Measurements from ENCODE around the gene NPC1. TPM values are rescaled to one million over a fixed set of nuclear protein-coding genes. Genes with fewer than 3 reads are reported as not detected.

The NPC1 gene
- total and polyA plus RNA-seq, 2 donors (not counting 3 experiments of a cell fraction or from before 2014, with no cell fraction given), result 40.6 to 45.2 TPM

- H3K4me2 ChIP-seq (ENCODE audit: insufficient read depth, low read length), result peak overlapping the region; percentile 68
- ChIA-PET POLR2A (no interaction called here), CTCF (interaction anchor here (10.9 kb wide), 1 partner anchor 83 kb away, joined by 260 read pairs; no protein-coding TSS in a partner anchor)
- no peaks in the 10 kb centered on the region for H3K79me2 ChIP-seq (ENCODE audit: control insufficient read depth, insufficient read depth, low read length)
- intact Hi-C loops (cut with micrococcal nuclease), result no loop called here
- no peaks in the 10 kb centered on the region for H3K9me1 ChIP-seq (replicated peaks; ENCODE audit: control insufficient read depth, extremely low read depth, insufficient read depth, low read length)
- TF ChIP-seq GATA2 (IDR thresholded peaks at IDR 0.05; ENCODE audit: insufficient read depth, insufficient read length, low read depth, low read length), result no peak
- peak in 1 of 2 donors; percentile 10 for TF ChIP-seq CTCF (IDR thresholded peaks at IDR 0.05; ENCODE audit: extremely low read depth in 1 of 2, insufficient read depth in 1 of 2, low read depth in 1 of 2, low read length in 2 of 2)
- TF ChIP-seq EZH2 (IDR thresholded peaks at IDR 0.05; ENCODE audit: borderline replicate concordance, low read depth, low read length, severe bottlenecking), result no peak
- H2AFZ ChIP-seq (ENCODE audit: low read depth, low read length), result peak overlapping the region; percentile 92
- BruUV-seq (replicated peaks), result no TSS peak
- H3K27ac ChIP-seq (ENCODE audit: insufficient read depth, low read depth, low read length), result no peak overlapping the region
- H3K9me3 ChIP-seq (replicated peaks; ENCODE audit: control insufficient read depth, insufficient read depth, low read length), result no peaks in the 10 kb centered on the region
- no peaks in the 10 kb centered on the region for H3K36me3 ChIP-seq (ENCODE audit: control insufficient read depth in 2 of 2, extremely low read depth in 1 of 2, insufficient read depth in 2 of 2, low read length in 2 of 2)
- peak overlapping the region in 2 of 3 experiments; percentile 37 to 48 for H3K4me3 ChIP-seq (replicated peaks in 1 of 3; ENCODE audit: insufficient read depth in 1 of 3, low read depth in 1 of 3, low read length in 3 of 3)
- H3K4me1 ChIP-seq (ENCODE audit: control insufficient read depth, extremely low read depth, insufficient read depth, low read length), result peaks cover 6% of the 10 kb centered on the region
- H4K20me1 ChIP-seq (replicated peaks; ENCODE audit: control insufficient read depth, extremely low read depth, insufficient read depth, low read length), result no peaks in the 10 kb centered on the region
- DNase-seq (ENCODE audit: low read depth, low spot score) (peak; percentile 20), FAIRE-seq (peak; percentile 65)
- dilution Hi-C loops (cut with MboI; ENCODE audit: extremely low pct_ligation_motif_present, low sequenced_read_pairs), result loop anchor here (25.0 kb wide), 1 partner anchor 493 kb away; no protein-coding TSS in a partner anchor
- H3K9ac ChIP-seq (replicated peaks; ENCODE audit: extremely low read depth, insufficient read depth, low read length), result peak overlapping the region; percentile 17
- H3K27me3 ChIP-seq (ENCODE audit: control insufficient read depth in 2 of 2, insufficient read depth in 2 of 2, low read length in 2 of 2), result peaks cover 4 to 11% of the 10 kb centered on the region in 2 experiments
Measured at GRCh38 chr18:23619388-23619881, 33.1 kb upstream of the NPC1 start.

- Histone ChIP-seq H3K9me1 (replicated peaks; ENCODE audit: control insufficient read depth, extremely low read depth, insufficient read depth, low read length) (no peaks in the 10 kb centered on the region), H2AFZ (ENCODE audit: low read depth, low read length) (peak overlapping the region; percentile 92), H3K27me3 (ENCODE audit: control insufficient read depth in 2 of 2, insufficient read depth in 2 of 2, low read length in 2 of 2) (peaks cover 4 to 11% of the 10 kb centered on the region in 2 experiments), H3K4me2 (ENCODE audit: insufficient read depth, low read length) (peak overlapping the region; percentile 68), H3K4me3 (replicated peaks in 1 of 3; ENCODE audit: insufficient read depth in 1 of 3, low read depth in 1 of 3, low read length in 3 of 3) (peak overlapping the region in 2 of 3 experiments; percentile 37 to 48), H3K36me3 (ENCODE audit: control insufficient read depth in 2 of 2, extremely low read depth in 1 of 2, insufficient read depth in 2 of 2, low read length in 2 of 2) (no peaks in the 10 kb centered on the region), H3K9ac (replicated peaks; ENCODE audit: extremely low read depth, insufficient read depth, low read length) (peak overlapping the region; percentile 17), H3K4me1 (ENCODE audit: control insufficient read depth, extremely low read depth, insufficient read depth, low read length) (peaks cover 6% of the 10 kb centered on the region), H4K20me1 (replicated peaks; ENCODE audit: control insufficient read depth, extremely low read depth, insufficient read depth, low read length) (no peaks in the 10 kb centered on the region), H3K27ac (ENCODE audit: insufficient read depth, low read depth, low read length) (no peak overlapping the region), H3K9me3 (replicated peaks; ENCODE audit: control insufficient read depth, insufficient read depth, low read length) (no peaks in the 10 kb centered on the region), H3K79me2 (ENCODE audit: control insufficient read depth, insufficient read depth, low read length) (no peaks in the 10 kb centered on the region)
- TF ChIP-seq POLR2AphosphoS5 (IDR thresholded peaks at IDR 0.05; ENCODE audit: insufficient read depth, low read depth, low read length) (no peak), POLR2A (IDR thresholded peaks at IDR 0.05; ENCODE audit: low read depth, low read length) (no peak), FOS (IDR thresholded peaks at IDR 0.05; ENCODE audit: borderline replicate concordance, insufficient read depth, low read length) (no peak), JUN (IDR thresholded peaks at IDR 0.05; ENCODE audit: borderline replicate concordance, insufficient read depth, insufficient read length, low read depth) (no peak), MYC (IDR thresholded peaks at IDR 0.05; ENCODE audit: low read depth, low read length) (no peak), CTCF (IDR thresholded peaks at IDR 0.05; ENCODE audit: extremely low read depth in 1 of 2, insufficient read depth in 1 of 2, low read depth in 1 of 2, low read length in 2 of 2) (no peak), EZH2 (IDR thresholded peaks at IDR 0.05; ENCODE audit: borderline replicate concordance, low read depth, low read length, severe bottlenecking) (no peak), GATA2 (IDR thresholded peaks at IDR 0.05; ENCODE audit: insufficient read depth, insufficient read length, low read depth, low read length) (no peak), MAX (IDR thresholded peaks at IDR 0.05; ENCODE audit: insufficient read depth, insufficient read length) (no peak)
- intact Hi-C loops (cut with micrococcal nuclease), result no loop called here
- CTCF ChIA-PET, result interaction anchor here (2.8 kb wide), 1 partner anchor 84 kb away, joined by 18 read pairs; no protein-coding TSS in a partner anchor
- dilution Hi-C loops (cut with MboI; ENCODE audit: extremely low pct_ligation_motif_present, low sequenced_read_pairs), result loop anchor here (25.0 kb wide), 1 partner anchor 493 kb away; no protein-coding TSS in a partner anchor
- no TSS peak for BruUV-seq (replicated peaks)
- no peak for DNase-seq (ENCODE audit: low read depth, low spot score)
- no peak for FAIRE-seq
- POLR2A ChIA-PET, result no interaction called here
Measured at GRCh38 chr18:23618862-23619387, 32.6 kb upstream of the NPC1 start.

Measured in endothelial cell of umbilical vein (primary cell).